Breast epithelium (tissue), 4 donors: Measurements from ENCODE around the gene PRSS38. TPM values are rescaled to one million over a fixed set of nuclear protein-coding genes. Genes with fewer than 3 reads are reported as not detected.

Experiments used
- DNase-seq, 2 donors: peaks; one replicate each; pipeline ENCODE4 v3.0.0-alpha.2; 2019; ENCODE audit warnings: low spot score in 2 of 2
- H3K27ac ChIP-seq, 2 donors: fragments of 200-600 bp; sonication (generic) in 1 of 2; one replicate each; pipeline ENCODE4 v1.5.1; 2016 to 2019; ENCODE audit warnings: mild to moderate bottlenecking in 1 of 2
- H3K27me3 ChIP-seq, 2 donors: fragments of 200-600 bp; sonication (generic) in 1 of 2; one replicate each; pipeline versions ENCODE4 v1.5.1 to v1.6.0; 2017 to 2019; ENCODE audit warnings: control low read depth in 1 of 2, mild to moderate bottlenecking in 1 of 2
- H3K36me3 ChIP-seq: fragments of 200-600 bp; one replicate; pipeline ENCODE4 v1.5.1; 2019
- H3K4me1 ChIP-seq, 2 donors: fragments of 200-600 bp; sonication (generic); one replicate each; pipeline ENCODE4 v1.5.1; 2016 to 2019; ENCODE audit warnings: control low read depth in 1 of 2
- H3K4me3 ChIP-seq, 3 donors: fragments of 200-600 bp; sonication (generic); 1 replicate in 2 of 3; 2 replicates in 1 of 3; pipeline ENCODE4 v1.5.1; 2016 to 2019; ENCODE audit warnings: mild to moderate bottlenecking in 3 of 3, moderate library complexity in 2 of 3
- H3K9me3 ChIP-seq, 2 donors: fragments of 200-600 bp; sonication (generic) in 1 of 2; one replicate each; pipeline ENCODE4 v1.5.1; 2016 to 2019; ENCODE audit warnings: control low read depth in 1 of 2
- CTCF ChIP-seq, 3 donors: fragments of 450-650 bp; IDR thresholded peaks; one replicate each; pipeline ENCODE4 v1.5.1; 2016 to 2017; ENCODE audit warnings: antibody characterized with exemption in 3 of 3, mild to moderate bottlenecking in 3 of 3, moderate library complexity in 3 of 3
- POLR2A ChIP-seq: fragments of 450-650 bp; IDR thresholded peaks from one replicate; pipeline ENCODE4 v1.6.1; 2016; ENCODE audit warnings: antibody characterized with exemption, mild to moderate bottlenecking, moderate library complexity
- POLR2AphosphoS5 ChIP-seq, 3 donors: sonication (generic); formaldehyde crosslinking; IDR thresholded peaks; one replicate each; pipeline ENCODE4 v1.6.1; 2017; ENCODE audit warnings: antibody characterized with exemption in 3 of 3
- intact Hi-C: fragments of 100-400 bp; cut with DNase I; formaldehyde crosslinking; loops from one replicate; pipeline ENCODE4 v1.15.1; 2023; ENCODE audit warnings: low total_unique reads
- total RNA-seq, 3 donors: library from RNA; depleted of rRNA; stranded (reverse); fragments of >200 nt; gene quantifications; one replicate each; pipeline ENCODE4 v1.1.0, GENCODE V29; 2016

Gene PRSS38
- total RNA-seq, 3 donors from 2014 or later: not detected

DNA sequence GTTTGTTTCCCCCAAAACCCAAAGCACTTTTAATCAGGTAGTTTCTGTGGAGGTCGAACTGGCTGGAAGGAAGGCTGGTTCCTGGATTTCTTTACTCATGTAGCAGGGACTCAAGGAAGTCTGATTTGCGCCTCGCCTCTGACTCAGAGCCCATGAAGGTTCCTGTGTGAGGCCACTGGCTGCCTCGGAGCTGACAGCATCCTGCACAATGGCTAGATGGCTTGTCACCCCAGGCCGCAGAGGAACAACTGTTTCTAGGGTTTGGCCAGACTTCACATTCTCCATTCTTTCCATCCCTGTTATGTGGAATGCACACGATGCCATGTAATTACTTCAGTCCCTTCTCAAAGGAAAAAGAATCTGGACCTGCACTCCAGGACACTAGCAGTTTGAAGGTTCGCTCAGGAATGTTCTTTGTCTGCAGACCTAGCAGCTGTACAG, 39.1 kb upstream of the PRSS38 start:
- H3K4me3 ChIP-seq: no peak overlapping the region
- intact Hi-C loops: no loop called here
- H3K9me3 ChIP-seq: no peaks in the 10 kb centered on the region
- no peaks in the 10 kb centered on the region for H3K4me1 ChIP-seq
- TF ChIP-seq POLR2A: no peak
- no peak for TF ChIP-seq POLR2AphosphoS5 (IDR thresholded peaks at IDR 0.05)
- TF ChIP-seq CTCF (IDR thresholded peaks at IDR 0.05): no peak
- DNase-seq: no peak
- no peak overlapping the region for H3K27ac ChIP-seq
- no peaks in the 10 kb centered on the region for H3K36me3 ChIP-seq
- H3K27me3 ChIP-seq: no peaks in the 10 kb centered on the region

DNA sequence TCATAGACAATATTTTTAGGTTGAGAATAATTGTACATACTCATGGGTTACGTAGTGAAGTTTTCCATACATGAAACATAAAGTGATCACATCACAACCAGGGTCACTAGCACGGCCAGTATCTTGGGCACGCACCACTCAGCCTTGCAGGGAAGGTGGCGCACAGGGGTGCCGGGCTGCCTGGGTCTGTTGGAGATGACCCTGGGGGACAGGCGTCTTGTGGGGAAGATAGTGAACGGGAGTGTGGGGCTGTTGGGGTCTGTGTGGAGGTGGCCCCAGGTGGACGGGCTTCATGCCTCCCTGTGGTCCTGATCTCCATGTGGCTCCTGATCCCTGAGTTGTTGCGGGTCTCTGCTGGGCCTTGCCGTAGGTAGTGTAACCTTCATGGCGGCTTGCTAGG, 38.3 kb upstream of the PRSS38 start:
- no peak overlapping the region for H3K27ac ChIP-seq
- intact Hi-C loops: no loop called here
- no peaks in the 10 kb centered on the region for H3K9me3 ChIP-seq
- no peak overlapping the region for H3K4me3 ChIP-seq
- no peak for DNase-seq
- H3K4me1 ChIP-seq: no peaks in the 10 kb centered on the region
- H3K27me3 ChIP-seq: no peaks in the 10 kb centered on the region
- TF ChIP-seq CTCF (IDR thresholded peaks at IDR 0.05) (no peak), POLR2AphosphoS5 (IDR thresholded peaks at IDR 0.05) (no peak), POLR2A (no peak)
- no peaks in the 10 kb centered on the region for H3K36me3 ChIP-seq

- Histone ChIP-seq H3K4me3 (no peak overlapping the region), H3K27ac (no peak overlapping the region), H3K36me3 (no peaks in the 10 kb centered on the region), H3K9me3 (no peaks in the 10 kb centered on the region), H3K27me3 (no peaks in the 10 kb centered on the region), H3K4me1 (no peaks in the 10 kb centered on the region)
- intact Hi-C loops: no loop called here
- no peak for TF ChIP-seq CTCF (IDR thresholded peaks at IDR 0.05)
- TF ChIP-seq POLR2AphosphoS5 (IDR thresholded peaks at IDR 0.05): no peak
- TF ChIP-seq POLR2A: no peak
- peak in 1 of 2 donors; percentile 20 for DNase-seq
These were observed 37.8 kb upstream of the PRSS38 start for GRCh38 chr1:227777646-227778045.

DNA sequence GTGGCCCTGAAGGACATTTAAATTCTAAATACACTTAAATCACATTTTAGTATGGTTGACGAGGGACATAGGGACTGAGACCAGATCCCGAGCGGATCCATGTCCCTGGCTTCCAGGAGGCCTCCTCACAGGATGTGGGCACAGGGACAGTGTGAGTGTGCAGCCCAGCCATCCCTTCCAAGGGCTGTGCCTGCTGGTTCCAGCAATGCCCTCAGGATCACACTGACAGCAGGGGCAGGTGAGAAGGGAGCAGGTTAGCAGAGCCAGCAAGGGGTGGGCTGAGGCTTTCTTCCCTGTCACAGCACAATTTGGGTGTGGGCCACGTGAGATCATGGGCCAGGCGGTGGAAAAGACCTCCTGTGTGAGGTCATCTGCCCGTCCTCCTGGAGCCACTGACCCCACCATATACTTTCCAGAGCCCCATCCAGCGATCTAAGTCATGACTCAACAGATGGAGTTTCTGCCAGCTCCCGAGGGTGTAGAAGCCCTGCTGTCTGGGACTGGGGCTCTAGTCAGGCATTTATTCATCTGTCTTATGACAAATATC, 37.0 kb upstream of the PRSS38 start:
- H3K27ac ChIP-seq: no peak overlapping the region
- no peak overlapping the region for H3K4me3 ChIP-seq
- no peaks in the 10 kb centered on the region for H3K9me3 ChIP-seq
- intact Hi-C loops: no loop called here
- TF ChIP-seq POLR2AphosphoS5 (IDR thresholded peaks at IDR 0.05): no peak
- TF ChIP-seq CTCF (IDR thresholded peaks at IDR 0.05): no peak
- no peak for TF ChIP-seq POLR2A
- no peaks in the 10 kb centered on the region for H3K4me1 ChIP-seq
- no peaks in the 10 kb centered on the region for H3K36me3 ChIP-seq
- peak in 1 of 2 donors; percentile 42 for DNase-seq
- H3K27me3 ChIP-seq: no peaks in the 10 kb centered on the region

GRCh38 chr1:227779021-227779441, 36.4 kb upstream of the PRSS38 start:
- no peak overlapping the region for H3K27ac ChIP-seq
- no peak overlapping the region for H3K4me3 ChIP-seq
- DNase-seq: peak in 1 of 2 donors; percentile 40
- no peaks in the 10 kb centered on the region for H3K4me1 ChIP-seq
- H3K27me3 ChIP-seq: no peaks in the 10 kb centered on the region
- no peaks in the 10 kb centered on the region for H3K9me3 ChIP-seq
- H3K36me3 ChIP-seq: no peaks in the 10 kb centered on the region
- no peak for TF ChIP-seq POLR2A
- TF ChIP-seq POLR2AphosphoS5 (IDR thresholded peaks at IDR 0.05): no peak
- TF ChIP-seq CTCF (IDR thresholded peaks at IDR 0.05): no peak
- intact Hi-C loops: no loop called here
